H1 (cell line): ENCODE data around the gene SV2C. TPM values are rescaled to one million over a fixed set of nuclear protein-coding genes. Genes with fewer than 3 reads are reported as not detected.

Source experiments
- CTCF ChIA-PET: fragments of 300-600 bp; sonication (Branson Sonifier 250); formaldehyde crosslinking; loops from one replicate; lab custom pipeline; 2021; ENCODE audit not compliant: partially characterized antibody; lab: Charles Lee
- POLR2A ChIA-PET: fragments of 300-600 bp; sonication (Branson Sonifier 250); formaldehyde crosslinking; loops from one replicate; lab custom pipeline; 2021; ENCODE audit warnings: inconsistent platforms; ENCODE audit not compliant: partially characterized antibody; lab: Charles Lee
- DNase-seq, 2 experiments: peaks; one replicate each; pipeline versions ENCODE4 v3.0.0 to v3.0.0-alpha.2; 2010 to 2022; ENCODE audit warnings: low spot score in 2 of 2, low read depth in 1 of 2, mixed read lengths in 1 of 2
- FAIRE-seq: peaks from 2 replicates; lab custom pipeline; 2011; peaks lifted over from hg19 to GRCh38; lab: Jason Lieb, UNC
- H2AFZ ChIP-seq: 2 replicates; pipeline ENCODE4 v1.8.1; 2012; ENCODE audit warnings: low read length, inconsistent platforms
- H2AK5ac ChIP-seq: 2 replicates; pipeline ENCODE4 v1.6.1; 2013; ENCODE audit warnings: low read depth, low read length
- H2BK120ac ChIP-seq: replicated peaks from 2 replicates; pipeline ENCODE3; 2013; ENCODE audit warnings: low read depth, low read length, inconsistent platforms
- H2BK12ac ChIP-seq: 2 replicates; pipeline ENCODE4 v1.6.1; 2013; ENCODE audit warnings: low read depth, low read length
- H2BK15ac ChIP-seq: 2 replicates; pipeline ENCODE4 v1.6.1; 2013; ENCODE audit warnings: low read length
- H2BK20ac ChIP-seq: 2 replicates; pipeline ENCODE4 v1.6.1; 2013; ENCODE audit warnings: low read length
- H2BK5ac ChIP-seq: 2 replicates; pipeline ENCODE4 v1.6.1; 2013; ENCODE audit warnings: low read depth, low read length
- H3K14ac ChIP-seq: 2 replicates; pipeline ENCODE4 v1.6.1; 2013; ENCODE audit warnings: inconsistent platforms; ENCODE audit not compliant: insufficient read length
- H3K18ac ChIP-seq: 2 replicates; pipeline ENCODE4 v1.6.1; 2013; ENCODE audit warnings: low read length; ENCODE audit errors: extremely low read depth
- H3K23ac ChIP-seq: 2 replicates; pipeline ENCODE4 v1.6.1; 2013; ENCODE audit warnings: inconsistent platforms; ENCODE audit not compliant: insufficient read length
- H3K23me2 ChIP-seq: 2 replicates; pipeline ENCODE4 v1.6.1; 2013; ENCODE audit warnings: low read depth, low read length
- H3K27ac ChIP-seq: 2 replicates; pipeline ENCODE4 v1.6.1; 2011; ENCODE audit warnings: low read depth, low read length, inconsistent platforms
- H3K27me3 ChIP-seq, 4 experiments: replicated peaks in 1 of 4; 1 replicate in 1 of 4; 2 replicates in 3 of 4; pipeline versions ENCODE4 v1.6.1 to v1.8.1; 2011 to 2013; ENCODE audit warnings: low read length in 3 of 4, mild to moderate bottlenecking in 3 of 4, inconsistent platforms in 2 of 4, mixed read lengths in 2 of 4, moderate library complexity in 1 of 4; ENCODE audit not compliant: control insufficient read depth in 3 of 4, insufficient read depth in 3 of 4; ENCODE audit errors: extremely low read depth in 1 of 4
- H3K36me3 ChIP-seq, 4 experiments: 2 replicates each; pipeline versions ENCODE4 v1.6.1 to v1.8.1; 2011 to 2013; ENCODE audit warnings: mild to moderate bottlenecking in 4 of 4, low read length in 3 of 4, moderate library complexity in 2 of 4, control low read depth in 1 of 4, inconsistent platforms in 1 of 4; ENCODE audit not compliant: insufficient read depth in 4 of 4, control insufficient read depth in 2 of 4
- H3K4ac ChIP-seq: replicated peaks from 2 replicates; pipeline ENCODE3; 2013; ENCODE audit warnings: low read length, low read depth, mixed read lengths, inconsistent platforms; ENCODE audit not compliant: insufficient read length
- H3K4me1 ChIP-seq, 4 experiments: replicated peaks in 1 of 4; 1 replicate in 1 of 4; 2 replicates in 3 of 4; pipeline versions ENCODE4 v1.6.1 to v1.8.1; 2011 to 2013; ENCODE audit warnings: low read length in 3 of 4, inconsistent platforms in 2 of 4, mixed read lengths in 1 of 4; ENCODE audit not compliant: insufficient read depth in 4 of 4, control insufficient read depth in 3 of 4
- H3K4me2 ChIP-seq, 2 experiments: 2 replicates each; pipeline versions ENCODE4 v1.6.1 to v1.8.1; 2011 to 2013; ENCODE audit warnings: low read depth in 2 of 2, low read length in 2 of 2, control low read depth in 1 of 2, inconsistent platforms in 1 of 2, mild to moderate bottlenecking in 1 of 2; ENCODE audit not compliant: insufficient read depth in 1 of 2
- H3K4me3 ChIP-seq, 4 experiments: fragments of 200-600, 300-600 bp in 1 of 4; sonication (generic), shearing (Covaris generic), sonication (Bioruptor Twin) in 1 of 4; 2 replicates each; pipeline versions ENCODE4 v1.5.1 to v1.8.1; 2011 to 2016; ENCODE audit warnings: low read length in 4 of 4, low read depth in 3 of 4, control low read depth in 2 of 4, inconsistent platforms in 2 of 4, mild to moderate bottlenecking in 2 of 4, mixed read lengths in 1 of 4, moderate library complexity in 1 of 4; ENCODE audit not compliant: insufficient read depth in 2 of 4; ENCODE audit errors: extremely low read depth in 1 of 4
- H3K56ac ChIP-seq: replicated peaks from 2 replicates; pipeline ENCODE3; 2013; ENCODE audit warnings: low read depth, mild to moderate bottlenecking, mixed read lengths, low read length, inconsistent platforms; ENCODE audit not compliant: insufficient read length
- H3K79me1 ChIP-seq: 2 replicates; pipeline ENCODE4 v1.6.1; 2013; ENCODE audit warnings: low read depth, low read length, control low read depth
- H3K79me2 ChIP-seq, 2 experiments: 2 replicates each; pipeline versions ENCODE4 v1.6.1 to v1.8.1; 2012 to 2013; ENCODE audit warnings: low read length in 2 of 2, mild to moderate bottlenecking in 2 of 2, inconsistent platforms in 1 of 2; ENCODE audit not compliant: insufficient read depth in 2 of 2, control insufficient read depth in 1 of 2
- H3K9ac ChIP-seq, 4 experiments: replicated peaks in 1 of 4; 1 replicate in 1 of 4; 2 replicates in 3 of 4; pipeline versions ENCODE4 v1.6.1 to v1.8.1; 2011 to 2013; ENCODE audit warnings: low read depth in 3 of 4, low read length in 3 of 4, control low read depth in 2 of 4, mild to moderate bottlenecking in 2 of 4, moderate library complexity in 2 of 4, inconsistent platforms in 1 of 4; ENCODE audit errors: extremely low read depth in 1 of 4
- H3K9me3 ChIP-seq, 2 experiments: 2 replicates each; pipeline versions ENCODE4 v1.6.1 to v1.8.1; 2012 to 2013; ENCODE audit warnings: mild to moderate bottlenecking in 2 of 2, moderate library complexity in 2 of 2, control low read depth in 1 of 2, inconsistent platforms in 1 of 2, low read depth in 1 of 2, low read length in 1 of 2, mixed read lengths in 1 of 2; ENCODE audit not compliant: insufficient read depth in 2 of 2
- H4K20me1 ChIP-seq, 2 experiments: replicated peaks in 1 of 2; 2 replicates each; pipeline versions ENCODE3 to v1.8.1; 2011 to 2013; ENCODE audit warnings: inconsistent platforms in 2 of 2, low read length in 2 of 2, mild to moderate bottlenecking in 1 of 2; ENCODE audit not compliant: insufficient read depth in 2 of 2, control insufficient read depth in 1 of 2
- H4K5ac ChIP-seq: 2 replicates; pipeline ENCODE4 v1.6.1; 2013; ENCODE audit warnings: low read length, low read depth, mixed read lengths, inconsistent platforms; ENCODE audit not compliant: insufficient read length
- H4K8ac ChIP-seq: 2 replicates; pipeline ENCODE4 v1.8.0; 2013; ENCODE audit warnings: mild to moderate bottlenecking, moderate library complexity, low read length, inconsistent platforms; ENCODE audit not compliant: insufficient read depth; ENCODE audit errors: extremely low read depth
- H4K91ac ChIP-seq: replicated peaks from 2 replicates; pipeline ENCODE3; 2013; ENCODE audit warnings: low read length, mixed read lengths, inconsistent platforms; ENCODE audit not compliant: insufficient read length
- BCL11A ChIP-seq, 2 experiments: IDR thresholded peaks; one replicate each; pipeline ENCODE4 v1.6.1; 2011; ENCODE audit warnings: low read depth in 2 of 2, low read length in 2 of 2, mild to moderate bottlenecking in 2 of 2
- POU5F1 ChIP-seq: IDR thresholded peaks from 2 replicates; pipeline ENCODE4 v1.6.1; 2011; ENCODE audit warnings: low read depth, mild to moderate bottlenecking, low read length, moderate library complexity
- WGBS, 2 experiments: shearing (Covaris generic) in 1 of 2; methylation state at CpG; one replicate each; pipeline versions ENCODE4 v1.1.6 to v1.1.7; 2013 to 2015; ENCODE audit warnings: low lambda C conversion rate in 2 of 2, mixed read lengths in 2 of 2, inconsistent platforms in 1 of 2, low coverage in 1 of 2, missing lambda C conversion rate in 1 of 2; ENCODE audit not compliant: insufficient replicate concordance in 2 of 2, insufficient coverage in 1 of 2, insufficient read length in 1 of 2; ENCODE audit errors: extremely low coverage in 1 of 2, missing lambda C conversion rate in 1 of 2; 5-methylcytosine and 5-hydroxymethylcytosine counted together
- polyA plus RNA-seq, 7 experiments: library from polyadenylated mRNA; depleted of rRNA in 3 of 7; stranded (reverse) in 5 of 7; unstranded in 2 of 7; fragments of >200 nt in 5 of 7; fragments of 200-250 nt in 2 of 7; gene quantifications; 1 replicate in 5 of 7; 2 replicates in 1 of 7; 4 replicates in 1 of 7; pipeline versions ENCODE4 v1.2.1 to v1.2.3, GENCODE V29; 2011 to 2013; ENCODE audit warnings: missing spikeins in 2 of 7, mixed read lengths in 2 of 7
- total RNA-seq: library from RNA; stranded (reverse); fragmentation: NEBNext Ultra II Directional; extraction: Animal tissue kit (Norgen Biotek cat#: 25700); gene quantifications from 2 replicates; pipeline ENCODE4 v1.2.1, GENCODE V29; 2021
- TF ChIP-seq, protein P1 (sequence below): IDR thresholded peaks from 2 replicates; pipeline ENCODE4 v1.6.1; 2012; ENCODE audit warnings: low read length, inconsistent platforms

SV2C gene
- total and polyA plus RNA-seq, 2 of the 8 experiments (the other 6 are each of a cell fraction or from before 2014, with no cell fraction given), result 0.08 to 0.24 TPM

DNA sequence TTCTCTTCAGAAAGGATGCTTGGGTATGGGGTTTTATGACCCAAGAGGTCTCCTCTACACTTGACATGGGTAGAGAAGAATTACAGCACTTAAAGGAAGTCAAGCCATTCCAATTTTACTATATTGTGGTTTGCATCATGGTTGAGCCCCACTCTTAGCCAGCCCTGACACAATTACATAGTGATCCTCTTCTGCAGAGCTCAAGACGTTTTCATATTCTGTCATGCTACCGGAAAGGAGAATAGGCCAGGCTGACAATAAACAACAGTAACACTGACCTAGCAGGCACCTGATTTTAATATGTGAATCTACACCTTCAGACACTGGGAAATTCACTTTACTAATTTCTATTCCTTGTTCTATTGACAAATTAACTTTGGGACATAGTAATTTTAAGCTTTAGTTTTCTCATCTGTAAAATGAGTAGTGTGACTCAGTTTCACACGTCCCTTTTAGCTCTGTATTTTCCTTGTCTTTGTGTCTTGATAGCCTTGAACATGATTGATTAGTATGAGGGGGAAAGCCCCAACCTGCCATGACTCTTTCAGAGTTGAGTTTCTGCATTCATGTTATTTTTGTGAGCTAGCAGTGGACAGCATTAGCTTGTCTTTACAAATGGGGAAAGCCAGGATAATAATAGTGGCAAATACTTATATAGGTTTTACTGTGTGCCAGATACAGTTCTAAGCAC lies 83.8 kb downstream of the SV2C start:
- Histone ChIP-seq H4K20me1 (no peaks in the 10 kb centered on the region), H3K9ac (no peak overlapping the region), H2BK5ac (no peak overlapping the region), H3K18ac (no peak overlapping the region), H3K27me3 (no peaks in the 10 kb centered on the region), H4K91ac (no peak overlapping the region), H3K36me3 (no peaks in the 10 kb centered on the region), H3K79me2 (no peaks in the 10 kb centered on the region), H3K4me2 (no peak overlapping the region), H3K14ac (no peak overlapping the region), H3K27ac (no peak overlapping the region), H3K9me3 (peaks cover 0 to 2% of the 10 kb centered on the region in 2 experiments; a peak in 1 of 4 replicates), H2BK12ac (no peak overlapping the region), H3K56ac (no peak overlapping the region), H2AK5ac (no peak overlapping the region), H4K8ac (no peak overlapping the region), H2BK15ac (no peak overlapping the region), H2AFZ (no peak overlapping the region), H3K4me3 (no peak overlapping the region), H2BK120ac (no peak overlapping the region), H3K4ac (no peak overlapping the region), H3K4me1 (no peaks in the 10 kb centered on the region), H2BK20ac (no peak overlapping the region), H3K23ac (no peak overlapping the region), H4K5ac (no peak overlapping the region), H3K23me2 (no peaks in the 10 kb centered on the region), H3K79me1 (no peaks in the 10 kb centered on the region)
- WGBS, 2 experiments, result 89% methylated on average over 3 of the region's 3 CpGs; no CpG with 5 or more reads in 1 of the 2 experiments
- TF ChIP-seq POU5F1 (no peak), BCL11A (IDR thresholded peaks at IDR 0.05; ENCODE audit: low read depth in 2 of 2, low read length in 2 of 2) (no peak)
- TF ChIP-seq, protein P1, sequence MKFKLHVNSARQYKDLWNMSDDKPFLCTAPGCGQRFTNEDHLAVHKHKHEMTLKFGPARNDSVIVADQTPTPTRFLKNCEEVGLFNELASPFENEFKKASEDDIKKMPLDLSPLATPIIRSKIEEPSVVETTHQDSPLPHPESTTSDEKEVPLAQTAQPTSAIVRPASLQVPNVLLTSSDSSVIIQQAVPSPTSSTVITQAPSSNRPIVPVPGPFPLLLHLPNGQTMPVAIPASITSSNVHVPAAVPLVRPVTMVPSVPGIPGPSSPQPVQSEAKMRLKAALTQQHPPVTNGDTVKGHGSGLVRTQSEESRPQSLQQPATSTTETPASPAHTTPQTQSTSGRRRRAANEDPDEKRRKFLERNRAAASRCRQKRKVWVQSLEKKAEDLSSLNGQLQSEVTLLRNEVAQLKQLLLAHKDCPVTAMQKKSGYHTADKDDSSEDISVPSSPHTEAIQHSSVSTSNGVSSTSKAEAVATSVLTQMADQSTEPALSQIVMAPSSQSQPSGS, result no peak
- ChIA-PET CTCF (interaction anchor here (1.0 to 5.0 kb wide), 11 partner anchors 8 to 126 kb away, joined by 3 to 38 read pairs (median 6); no protein-coding TSS in a partner anchor), POLR2A (interaction anchor here (0.6 kb wide), 1 partner anchor 242 kb away, joined by 3 read pairs; no protein-coding TSS in a partner anchor)
- FAIRE-seq (no peak), DNase-seq (no peak)
